ENCODE measurements around the gene SEC23A.

- TF ChIP-seq CTCF (IDR thresholded peaks at IDR 0.05) (no peak), POLR2A (IDR thresholded peaks at IDR 0.05) (no peak)
These were observed 12.4 kb downstream of the SEC23A start for GRCh38 chr14:39090548-39091111.
